GM18507 (cell line): ENCODE measurements around the gene PRTG.
"Not testable (repeated sequence)": the region's sequence is repeated elsewhere in the genome, so short reads cannot be mapped to it uniquely, and the experiment has no call there.

Experiments
- DNase-seq: peaks from one replicate; pipeline ENCODE4 v3.0.0; 2011; ENCODE audit warnings: low read depth; ENCODE audit not compliant: insufficient read length; ENCODE audit errors: extremely low spot score
- FAIRE-seq: peaks from 2 replicates; lab custom pipeline; 2011; peaks lifted over from hg19 to GRCh38; lab: Jason Lieb, UNC

Gene PRTG

DNA sequence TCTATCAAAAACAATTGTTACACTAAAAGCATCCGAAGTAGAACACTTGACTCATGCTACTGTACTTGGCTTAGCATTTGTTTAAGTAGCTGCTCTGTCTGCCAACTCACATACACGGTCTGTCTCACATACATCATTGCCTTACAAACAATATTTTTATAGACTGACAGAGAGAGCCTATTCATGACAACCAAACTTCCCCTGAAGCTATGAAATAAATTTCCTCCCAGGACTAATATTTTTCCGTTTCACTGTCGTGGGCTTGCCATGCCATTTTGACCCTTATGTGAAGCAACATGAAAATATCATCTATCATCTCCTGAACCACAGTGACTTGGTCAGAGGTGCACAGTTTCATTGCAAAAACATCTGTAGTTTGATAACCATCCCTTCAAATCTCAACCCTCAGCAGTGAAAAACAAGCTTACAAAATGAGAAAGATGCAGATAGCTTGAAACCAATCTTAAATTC lies 88.4 kb downstream of the PRTG start:
- DNase-seq (no peak), FAIRE-seq (no peak)

DNA sequence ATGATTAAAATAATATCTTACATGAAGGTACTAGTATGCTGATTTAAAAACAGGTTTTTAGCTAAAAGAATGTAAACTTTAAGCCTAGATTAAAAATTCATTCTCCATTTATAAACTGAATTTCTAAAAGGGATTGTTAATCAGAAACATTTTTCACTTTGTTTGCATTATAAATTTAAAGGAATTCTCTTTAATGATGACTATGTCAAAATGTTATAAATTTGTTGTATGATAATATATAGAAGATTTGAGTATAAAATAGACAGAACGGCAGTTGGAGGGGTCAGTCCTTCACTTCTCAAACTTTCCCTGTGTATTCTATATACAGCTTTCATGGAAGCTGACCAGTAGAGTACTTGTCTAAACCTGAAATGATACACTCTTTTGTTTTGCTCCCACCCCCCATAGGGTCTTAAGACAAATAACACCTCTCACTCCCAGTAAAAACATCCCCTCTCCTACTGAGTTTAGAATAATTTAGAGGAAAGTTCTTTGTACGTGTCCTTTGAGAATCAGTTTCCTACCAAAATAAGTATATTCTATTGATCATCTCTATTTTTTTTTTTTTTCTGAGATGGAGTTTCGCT lies 90.0 kb downstream of the PRTG start:
- FAIRE-seq (no peak), DNase-seq (no peak)

DNA sequence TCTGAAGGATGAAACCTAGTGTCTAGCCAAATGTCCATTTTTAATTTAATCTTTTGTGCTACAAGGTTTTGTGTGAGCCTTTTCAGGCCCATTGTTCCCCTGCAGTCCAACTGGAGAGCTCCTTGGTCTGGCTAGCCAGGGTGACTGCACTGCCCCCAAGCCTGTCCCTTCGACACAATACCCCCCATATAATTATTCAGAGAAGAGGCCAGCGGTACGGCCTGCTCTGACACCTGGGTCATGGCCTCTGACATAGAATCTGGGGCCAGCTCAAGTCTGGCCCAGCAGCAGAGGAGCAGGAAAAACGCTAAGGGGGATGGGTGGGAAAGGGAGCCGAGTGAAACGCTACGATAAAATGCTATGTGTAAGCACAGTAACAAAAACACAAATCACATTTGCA lies 90.6 kb downstream of the PRTG start:
- DNase-seq: no peak
- FAIRE-seq: no peak

DNA sequence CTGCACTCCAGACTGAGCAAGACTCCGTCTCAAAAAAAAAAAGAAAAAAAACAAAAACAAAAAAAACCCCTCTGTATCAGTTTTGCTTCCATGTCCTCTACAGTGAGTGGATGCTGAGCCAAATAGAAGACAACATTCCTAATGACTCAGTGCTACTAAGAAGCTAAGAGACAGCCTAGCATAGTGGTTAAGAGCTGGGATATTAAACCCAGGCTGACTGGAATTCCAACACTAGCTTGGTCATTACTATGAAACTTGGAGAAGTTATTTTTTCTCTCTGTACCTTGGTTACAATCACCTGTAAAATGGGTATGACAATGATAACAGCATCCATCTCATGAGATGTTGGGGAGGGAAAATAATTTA lies 93.9 kb downstream of the PRTG start:
- FAIRE-seq (no peak), DNase-seq (no peak)

DNA sequence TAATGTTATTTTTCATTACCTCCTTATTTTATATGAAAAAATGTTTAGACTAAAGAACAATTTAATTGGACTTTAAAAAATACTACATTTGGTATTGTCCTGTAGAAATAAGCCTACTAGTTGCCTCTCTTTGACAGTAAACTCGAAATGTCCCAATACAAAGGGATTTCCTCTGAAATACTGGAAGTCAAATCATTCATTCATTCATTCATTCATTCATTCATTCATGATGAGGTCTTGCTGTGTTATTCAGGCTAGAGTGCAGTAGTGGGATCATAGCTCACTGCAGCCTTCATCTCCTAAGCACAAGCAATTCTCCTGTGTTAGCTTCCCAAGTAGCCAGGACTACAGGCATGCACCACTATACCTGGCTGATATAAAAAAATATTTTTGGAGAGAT lies 104.2 kb downstream of the PRTG start:
- no peak for FAIRE-seq
- no peak for DNase-seq

DNA sequence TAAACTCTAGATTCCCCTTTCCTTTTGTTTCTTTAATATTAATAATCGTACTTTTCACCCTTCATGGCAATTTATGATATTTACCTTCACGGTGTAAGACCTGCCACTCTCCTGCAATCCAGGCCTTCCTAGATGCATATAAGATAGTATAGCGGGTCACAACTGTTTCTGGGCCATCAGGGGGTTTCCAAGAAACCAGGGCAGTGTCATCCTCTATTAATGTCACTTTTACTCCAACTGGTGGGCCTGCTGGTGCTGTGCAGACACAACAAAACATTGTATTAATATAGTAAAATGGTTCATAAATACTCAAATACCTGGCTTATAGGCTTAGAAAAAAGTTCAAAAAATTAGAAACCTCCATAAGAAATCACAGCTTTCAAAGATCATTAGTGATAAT lies 105.9 kb downstream of the PRTG start:
- FAIRE-seq (no peak), DNase-seq (no peak)

DNA sequence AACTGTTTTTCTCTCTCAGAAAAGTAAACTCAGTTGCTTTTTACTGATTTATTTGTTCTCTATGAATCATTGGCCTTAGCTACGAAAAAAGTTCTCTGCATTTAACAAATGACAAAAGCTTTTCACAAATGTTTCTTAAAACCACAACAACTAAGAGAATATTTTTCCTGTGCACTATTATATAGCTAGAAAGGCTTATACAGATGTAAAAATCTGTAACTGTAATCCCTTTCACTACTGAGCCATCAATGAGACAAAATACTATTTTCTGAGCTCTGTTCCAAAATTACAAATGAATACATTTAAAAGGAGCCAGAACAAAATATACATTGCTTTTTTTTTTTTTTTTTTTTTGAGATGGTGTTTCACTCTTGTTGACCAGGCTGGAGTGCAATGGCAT lies 109.2 kb downstream of the PRTG start:
- DNase-seq (no peak), FAIRE-seq (no peak)

DNA sequence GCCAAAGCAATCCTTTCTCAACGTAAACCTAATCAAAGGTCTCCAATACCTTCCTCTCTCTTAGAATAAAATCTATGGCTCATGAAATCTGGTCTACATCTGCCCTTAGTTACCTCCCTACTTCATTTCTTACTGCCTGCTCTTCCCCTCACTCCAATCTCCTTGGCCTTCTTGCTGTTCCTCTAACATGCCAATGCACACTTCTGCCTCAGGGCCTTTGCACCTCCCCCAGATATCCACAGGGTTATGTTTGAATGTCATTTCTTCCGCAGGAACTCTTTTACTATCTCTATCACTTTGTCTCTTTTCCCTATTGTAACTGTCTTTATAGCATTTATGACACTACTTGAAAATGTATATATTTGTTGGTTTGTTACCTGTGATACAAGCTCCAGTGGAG lies 110.5 kb downstream of the PRTG start:
- FAIRE-seq: no peak

DNA sequence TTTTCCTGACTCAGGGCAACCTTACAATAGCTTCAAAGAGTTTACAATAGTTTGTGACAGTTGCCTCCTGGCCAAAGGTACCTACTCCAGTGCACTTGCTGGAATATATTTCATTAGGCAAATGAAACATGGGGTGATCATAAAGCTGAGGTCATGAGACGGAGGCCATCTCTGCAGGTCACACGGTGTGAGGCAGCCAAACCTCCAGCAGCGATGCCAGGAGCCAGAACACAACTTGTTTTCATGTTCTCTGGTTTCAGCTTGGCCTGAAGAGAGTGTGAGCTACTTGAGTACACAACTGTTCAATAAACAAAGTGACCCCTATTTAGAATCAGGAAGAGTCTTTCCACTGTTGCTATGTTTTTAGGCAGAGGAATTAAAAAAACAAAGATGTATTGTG lies 112.1 kb downstream of the PRTG start:
- DNase-seq (no peak), FAIRE-seq (no peak)

More for the DNA sequence above, 110.5 kb downstream of the PRTG start:
- no peak for DNase-seq

DNA sequence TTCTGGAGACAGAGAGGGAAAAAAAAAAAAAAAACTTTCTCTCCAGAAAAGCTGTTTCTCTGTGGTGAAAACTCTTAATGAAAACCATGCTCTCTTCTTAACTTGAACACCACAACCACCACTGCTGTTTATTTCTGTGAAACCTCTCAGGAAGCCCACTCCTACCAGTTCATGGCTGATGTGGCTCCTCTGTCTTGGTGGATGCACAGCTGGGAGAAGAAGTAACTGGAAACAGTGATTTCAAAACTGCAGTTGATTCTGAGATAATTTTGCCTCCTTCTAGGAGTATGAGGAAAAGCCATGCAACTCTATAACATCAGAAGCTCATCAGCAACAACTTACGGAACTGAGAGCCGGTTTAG lies 114.6 kb downstream of the PRTG start:
- DNase-seq: no peak
- FAIRE-seq: no peak

DNA sequence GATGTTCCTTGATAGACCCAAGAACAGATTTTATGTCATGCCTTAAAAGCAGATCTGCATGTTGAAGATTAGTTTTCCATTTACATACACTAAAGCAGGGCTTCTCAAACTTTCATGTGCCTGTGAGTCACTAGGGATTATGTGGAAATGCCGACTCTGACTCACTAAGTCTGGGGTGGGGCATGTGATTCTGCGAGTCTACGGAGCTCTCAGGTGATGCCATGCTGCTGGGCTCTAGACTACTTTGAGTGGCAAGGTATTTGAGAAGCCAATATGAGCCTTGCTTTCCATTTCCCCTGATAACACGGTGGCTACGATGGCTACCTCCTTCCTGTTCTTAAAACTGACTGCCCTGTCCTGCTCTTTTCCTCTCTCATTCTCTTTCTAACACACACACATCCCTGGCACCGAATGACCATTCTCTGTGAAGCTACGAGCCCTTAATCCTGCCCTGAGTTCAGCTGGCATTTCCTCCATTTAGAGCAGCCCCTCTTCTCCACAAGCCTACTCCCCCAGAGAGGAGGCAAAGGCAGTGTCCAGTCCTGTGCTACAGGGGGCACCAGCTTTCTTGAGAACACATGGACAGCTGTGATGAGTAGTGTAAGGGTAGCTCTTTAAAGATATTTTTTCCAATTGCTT lies 115.1 kb downstream of the PRTG start:
- no peak for DNase-seq
- FAIRE-seq: no peak

DNA sequence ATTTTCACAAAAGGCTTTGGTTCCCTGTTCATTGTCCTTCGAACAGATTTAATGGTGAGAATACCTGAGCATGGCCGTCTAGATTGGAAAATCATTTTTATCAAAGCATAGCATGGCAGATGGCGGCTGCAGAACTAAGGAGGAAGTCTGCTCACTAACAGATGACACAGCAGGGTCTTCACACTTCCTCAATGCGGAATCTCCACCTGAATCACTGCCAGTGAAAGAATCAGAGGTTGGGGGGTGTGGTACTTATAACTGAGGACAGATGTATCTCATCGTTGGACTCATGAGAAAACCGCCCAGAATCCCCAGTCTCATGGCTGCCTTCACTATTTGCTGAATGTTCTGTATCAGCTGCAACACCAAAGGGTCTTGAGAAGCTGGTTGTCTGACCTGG lies 123.2 kb downstream of the PRTG start:
- FAIRE-seq (no peak), DNase-seq (no peak)

DNA sequence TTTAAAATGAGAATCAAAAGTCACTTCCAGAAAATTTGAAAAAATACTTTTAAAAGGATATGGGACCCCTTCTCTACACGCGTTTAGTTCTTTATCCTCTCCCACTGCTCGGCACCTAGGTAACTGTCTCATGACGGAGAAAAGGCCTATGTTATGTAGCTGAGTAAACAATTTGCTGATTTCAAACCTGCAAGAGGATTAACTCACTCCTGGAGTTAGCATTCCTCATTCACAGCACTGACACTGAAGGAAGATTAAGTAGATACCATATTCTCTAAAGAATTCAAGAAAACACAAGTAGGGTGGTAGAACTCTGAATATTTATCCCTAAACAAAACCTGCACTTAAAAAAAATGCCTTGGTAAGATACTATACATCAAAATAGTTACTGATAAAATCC lies 124.6 kb downstream of the PRTG start:
- DNase-seq (no peak), FAIRE-seq (no peak)

DNA sequence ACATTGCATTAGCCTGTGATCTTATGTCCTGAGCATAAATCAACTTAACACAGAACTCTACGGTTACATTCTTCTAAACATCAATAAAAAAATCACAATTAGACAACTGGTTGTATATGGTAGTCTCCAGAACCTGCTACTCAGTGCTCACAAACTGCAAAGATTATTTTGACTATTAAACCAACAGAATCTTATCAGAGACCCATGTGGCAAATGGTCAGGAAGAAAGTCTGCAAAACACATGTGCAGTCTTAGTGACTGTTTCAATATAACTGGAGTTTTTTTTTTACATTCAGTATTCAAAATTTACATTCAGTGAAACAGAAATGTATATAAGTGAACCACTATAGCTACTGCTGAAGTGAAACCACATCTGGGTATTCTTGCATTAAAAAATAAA lies 127.5 kb downstream of the PRTG start:
- DNase-seq: no peak

DNA sequence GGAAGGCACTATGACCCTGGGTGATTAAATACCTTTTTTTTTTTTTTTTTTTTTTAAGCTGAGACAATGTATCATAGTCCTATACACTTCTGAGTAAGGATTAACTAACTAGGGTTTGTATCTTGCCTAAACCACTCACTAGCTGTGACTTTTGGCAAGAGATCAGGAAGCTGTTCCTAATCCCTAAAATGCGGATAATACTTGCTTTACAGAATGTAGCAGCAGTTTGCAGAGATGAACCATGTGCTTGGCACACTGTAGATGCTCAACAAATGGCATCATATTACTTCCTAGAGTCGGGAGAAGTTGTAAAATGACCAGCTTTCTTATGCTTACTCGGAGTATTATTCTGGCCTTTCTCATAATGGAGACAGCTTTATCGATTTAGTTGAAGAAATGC lies 129.2 kb downstream of the PRTG start:
- FAIRE-seq (no peak), DNase-seq (no peak)

More for the DNA sequence above, 127.5 kb downstream of the PRTG start:
- FAIRE-seq: no peak

DNA sequence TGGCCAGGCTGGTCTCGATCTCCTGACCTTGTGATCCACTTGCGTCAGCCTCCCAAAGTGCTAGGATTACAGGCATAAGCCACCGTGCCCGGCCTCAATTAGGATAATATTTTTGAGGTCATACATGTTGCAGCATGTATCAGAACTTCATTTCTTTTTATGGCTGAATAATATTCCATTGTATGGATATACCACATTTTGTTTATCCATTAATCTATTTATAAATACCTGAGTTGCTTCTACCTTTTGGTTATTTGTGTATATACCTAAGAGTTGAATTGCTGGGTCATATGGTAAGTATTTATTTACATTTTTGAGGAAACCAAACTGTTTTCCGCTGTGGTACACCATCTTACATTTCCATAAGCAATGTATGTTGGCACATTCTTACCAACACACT lies 136.7 kb downstream of the PRTG start:
- DNase-seq (no peak), FAIRE-seq (no peak)

DNA sequence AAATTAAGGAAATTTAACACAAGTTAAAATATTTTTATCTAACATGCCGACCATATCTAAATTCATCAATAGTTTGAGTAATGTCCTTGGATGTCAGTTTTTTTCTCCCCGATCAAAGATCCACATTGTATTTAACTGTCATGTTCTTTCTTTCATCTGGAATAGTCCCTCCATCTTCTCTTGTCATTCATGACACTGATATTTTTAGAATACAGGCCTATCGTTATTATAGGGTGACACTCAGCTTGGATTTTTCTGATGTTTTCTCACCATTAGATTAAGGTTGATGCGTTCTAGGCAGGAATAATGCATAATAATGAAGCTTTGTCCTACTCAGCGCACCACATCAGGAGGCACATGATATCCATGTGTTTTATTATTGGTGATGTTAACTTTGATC lies 141.6 kb downstream of the PRTG start:
- no peak for DNase-seq
- FAIRE-seq: no peak

DNA sequence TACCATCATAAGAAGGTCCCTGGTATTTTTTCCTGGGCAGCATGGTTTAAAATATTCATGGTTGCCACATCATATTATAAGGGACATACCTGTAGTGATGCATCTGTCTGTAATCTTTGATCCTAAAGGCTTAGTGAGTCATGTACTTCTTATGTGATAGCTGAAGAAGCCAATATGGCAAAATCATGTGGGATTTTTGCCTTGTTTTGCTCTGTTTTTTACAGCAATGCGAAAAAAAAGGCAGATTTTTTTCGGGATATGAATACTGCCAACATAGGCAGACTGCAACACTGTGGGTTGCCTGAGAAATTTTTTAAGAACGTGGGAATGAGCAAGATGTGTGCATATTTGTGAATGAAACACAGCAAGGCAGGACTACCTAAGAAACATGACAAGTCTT lies 143.5 kb downstream of the PRTG start:
- DNase-seq (no peak), FAIRE-seq (no peak)

DNA sequence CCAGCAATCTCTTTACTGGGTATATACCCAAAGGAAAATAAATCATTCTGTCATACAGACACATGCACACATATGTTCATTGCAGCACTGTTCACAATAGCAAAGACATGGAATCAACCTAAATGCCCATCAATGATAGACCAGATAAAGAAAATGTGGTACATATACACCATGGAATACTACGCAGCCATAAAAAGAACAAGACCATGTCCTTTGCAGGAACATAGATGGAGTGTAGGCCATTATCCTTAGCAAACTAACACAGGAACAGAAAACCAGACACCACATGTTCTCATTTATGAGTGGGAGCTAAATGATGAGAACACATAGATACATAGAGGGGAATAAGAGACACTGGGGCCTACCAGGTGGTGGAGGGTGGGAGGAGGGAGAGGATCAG lies 149.9 kb downstream of the PRTG start:
- DNase-seq, FAIRE-seq: not testable (repeated sequence)

DNA sequence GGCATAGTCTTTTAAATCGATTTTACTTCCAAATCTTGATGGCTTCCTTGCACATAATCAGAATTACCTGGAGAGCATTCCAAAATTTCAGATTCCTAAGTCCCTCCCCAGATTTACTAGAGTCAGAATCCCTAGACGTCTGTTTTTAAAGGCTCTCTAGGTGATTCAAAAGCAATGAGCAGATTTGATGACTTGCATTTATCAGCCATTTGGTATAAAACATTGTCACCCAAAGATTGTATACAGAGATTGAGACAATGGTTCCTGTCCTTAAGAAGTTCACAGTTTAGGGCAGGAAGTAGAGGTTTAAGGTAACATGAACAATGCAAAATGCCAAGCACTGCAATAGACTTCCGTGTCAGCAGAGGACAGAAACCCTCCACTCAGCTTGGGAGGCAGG lies 152.2 kb downstream of the PRTG start:
- no peak for FAIRE-seq
- no peak for DNase-seq

DNA sequence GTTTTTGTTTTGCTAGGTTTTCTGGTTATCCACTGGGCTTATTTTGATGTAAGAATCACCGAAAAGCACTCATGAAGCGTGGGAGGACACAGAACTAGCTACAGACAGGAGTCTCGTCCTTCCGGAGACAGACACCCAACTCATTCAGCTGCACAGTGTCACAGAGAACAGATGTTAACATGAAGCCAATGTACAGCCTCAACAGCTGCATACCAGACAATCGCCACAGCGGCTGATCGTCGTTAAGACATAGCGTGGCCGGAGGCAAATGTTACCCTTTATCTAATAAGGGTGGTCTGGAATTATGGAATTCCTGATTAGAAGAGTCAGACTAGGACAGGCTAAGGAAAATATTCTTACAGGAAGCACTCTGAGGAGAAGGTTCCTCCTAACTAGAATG lies 153.7 kb downstream of the PRTG start:
- DNase-seq (no peak), FAIRE-seq (no peak)

DNA sequence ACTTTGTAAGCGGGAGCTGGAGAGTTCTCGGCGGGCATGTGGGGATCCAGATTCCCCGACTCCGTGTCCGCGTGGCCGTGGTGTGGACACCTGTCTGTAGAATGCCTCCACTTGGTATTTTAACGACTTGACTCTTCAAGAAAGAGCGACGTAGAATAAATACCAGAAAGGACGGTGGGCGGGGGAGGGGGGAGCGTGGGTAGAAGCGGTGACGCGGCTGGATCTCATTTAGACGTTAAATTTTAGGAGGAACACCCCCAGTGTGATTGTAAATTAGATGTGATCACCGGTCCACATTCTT lies 154.2 kb downstream of the PRTG start:
- DNase-seq (no peak), FAIRE-seq (no peak)
